GM23338 (cell line): ENCODE data around the gene SMARCA2.

Experiments used
- CREB1 ChIP-seq: fragments of 250-450 bp; sonication (Bioruptor Pico); IDR thresholded peaks from 2 replicates; pipeline ENCODE4 v1.5.0; 2020; ENCODE audit warnings: low read depth, mild to moderate bottlenecking, moderate library complexity
- CTCF ChIP-seq, 2 experiments: fragments of 200-600 bp in 1 of 2; sonication (generic) in 1 of 2; conservative IDR thresholded peaks; 2 replicates each; pipeline versions ENCODE4 v1.5.1 to v1.6.1; 2016 to 2017; ENCODE audit warnings: antibody characterized with exemption in 2 of 2, low read depth in 2 of 2, mild to moderate bottlenecking in 2 of 2, moderate library complexity in 1 of 2
- EZH2 ChIP-seq: fragments of 200-600 bp; sonication (generic); IDR thresholded peaks from one replicate; pipeline ENCODE4 v1.8.0; 2017; ENCODE audit warnings: antibody characterized with exemption, mild to moderate bottlenecking, low read depth; ENCODE audit not compliant: unreplicated experiment
- REST ChIP-seq: IDR thresholded peaks from one replicate; pipeline ENCODE4 v1.6.1; 2018; ENCODE audit warnings: antibody characterized with exemption; ENCODE audit not compliant: unreplicated experiment

DNA sequence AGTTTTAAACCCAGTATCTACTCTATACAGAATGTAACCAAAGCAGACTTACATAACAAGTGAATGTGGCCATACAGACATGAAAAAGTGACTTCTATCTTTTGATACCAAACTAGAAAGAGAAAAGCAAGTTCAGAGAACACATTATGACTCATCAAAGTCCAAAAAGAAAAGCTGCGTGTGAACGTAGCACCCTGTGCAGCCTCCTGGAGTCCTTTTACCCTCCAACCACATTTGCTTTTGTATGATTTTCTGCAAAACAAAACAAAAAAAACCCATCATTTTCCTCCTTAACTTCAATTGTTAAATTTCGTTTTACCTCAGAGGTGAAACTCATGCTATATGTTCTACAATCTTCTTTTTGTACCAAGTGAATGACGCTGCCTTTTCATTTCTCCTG, 2.8 kb upstream of the SMARCA2 start:
- TF ChIP-seq EZH2 (no peak), CTCF (conservative IDR thresholded peaks at IDR 0.05; ENCODE audit: low read depth in 2 of 2) (no peak), CREB1 (CRISPR knock-in tag) (no peak), REST (no peak)
